HL-60 (cell line): ENCODE data around the gene UHRF1.

Experiments used
- DNase-seq, 2 experiments: peaks; one replicate each; pipeline ENCODE4 v3.0.0-alpha.2; 2010 to 2020; ENCODE audit warnings: low read depth in 1 of 2, low spot score in 1 of 2
- H3K27ac ChIP-seq: fragments of 250-450 bp; sonication (Bioruptor Pico); replicated peaks from 2 replicates; pipeline ENCODE4 v1.5.1; 2020; ENCODE audit warnings: mild to moderate bottlenecking, moderate library complexity
- H3K27me3 ChIP-seq: fragments of 250-450 bp; sonication (Bioruptor Pico); 2 replicates; pipeline ENCODE4 v1.5.1; 2021; ENCODE audit warnings: mild to moderate bottlenecking, moderate library complexity; ENCODE audit not compliant: insufficient read depth, poor library complexity, severe bottlenecking
- H3K4me3 ChIP-seq: replicated peaks from 2 replicates; pipeline ENCODE4 v1.5.1; 2011; ENCODE audit warnings: mild to moderate bottlenecking, control low read depth, low read length; ENCODE audit not compliant: insufficient read depth
- CTCF ChIP-seq: IDR thresholded peaks from one replicate; pipeline ENCODE4 v1.5.1; 2011; ENCODE audit warnings: low read length, control low read depth, inconsistent platforms; ENCODE audit not compliant: insufficient read depth
- GABPA ChIP-seq: IDR thresholded peaks from 2 replicates; pipeline ENCODE4 v1.6.1; 2012; ENCODE audit warnings: low read depth
- POLR2AphosphoS5 ChIP-seq: IDR thresholded peaks from 2 replicates; pipeline ENCODE4 v1.6.1; 2012; ENCODE audit warnings: low read depth
- REST ChIP-seq: IDR thresholded peaks from 2 replicates; pipeline ENCODE4 v1.6.1; 2012; ENCODE audit warnings: low read depth; ENCODE audit not compliant: insufficient replicate concordance
- SPI1 ChIP-seq: IDR thresholded peaks from 2 replicates; pipeline ENCODE4 v1.6.1; 2012; ENCODE audit warnings: low read depth, mild to moderate bottlenecking, borderline replicate concordance

UHRF1 gene

GRCh38 chr19:4997297-4997696 is 88.0 kb downstream of the UHRF1 start:
- no peak overlapping the region for H3K27ac ChIP-seq
- H3K27me3 ChIP-seq, result no peaks in the 10 kb centered on the region
- H3K4me3 ChIP-seq, result no peak overlapping the region
- no peak for DNase-seq
- TF ChIP-seq CTCF (no peak), SPI1 (no peak), GABPA (no peak), POLR2AphosphoS5 (no peak), REST (no peak)

- Histone ChIP-seq H3K27me3 (no peaks in the 10 kb centered on the region), H3K4me3 (no peak overlapping the region), H3K27ac (no peak overlapping the region)
- TF ChIP-seq POLR2AphosphoS5 (no peak), CTCF (no peak), REST (no peak), SPI1 (no peak)
- no peak for DNase-seq
Observed at GRCh38 chr19:5000120-5000611, 90.9 kb downstream of the UHRF1 start.

- no peak overlapping the region for H3K27ac ChIP-seq
- peak in 1 of 2 experiments; percentile 47 for DNase-seq
- no peaks in the 10 kb centered on the region for H3K27me3 ChIP-seq
- no peak overlapping the region for H3K4me3 ChIP-seq
- peak; percentile 85 for TF ChIP-seq CTCF
- no peak for TF ChIP-seq GABPA
- no peak for TF ChIP-seq REST
- TF ChIP-seq POLR2AphosphoS5, result no peak
- TF ChIP-seq SPI1, result no peak
Observed at GRCh38 chr19:5001615-5002014, 92.3 kb downstream of the UHRF1 start.
